Measurements from ENCODE around the gene WNT1.

WNT1 gene

GRCh38 chr12:49031573-49032161 lies 53.5 kb downstream of the WNT1 start:
- DNase-seq: no peak
